ENCODE measurements around the gene SPSB4. TPM values are rescaled to one million over a fixed set of nuclear protein-coding genes. Genes with fewer than 3 reads are reported as not detected.

The SPSB4 gene
- total and polyA plus RNA-seq, 9 of the 15 experiments (the other 6 are each of a cell fraction or from before 2014, with no cell fraction given), result not detected

- Histone ChIP-seq H3K27ac (ENCODE audit: extremely low read depth, low read depth, low read length) (no peak overlapping the region), H3K4me3 (no peak overlapping the region), H3K36me3 (ENCODE audit: control insufficient read depth, insufficient read depth, low read length) (no peaks in the 10 kb centered on the region), H3K27me3 (ENCODE audit: control insufficient read depth in 2 of 2, insufficient read depth in 2 of 2, low read length in 2 of 2) (peaks cover 12 to 41% of the 10 kb centered on the region in 2 experiments; a peak in 3 of 5 replicates), H3K4me2 (ENCODE audit: insufficient read depth, low read length) (no peak overlapping the region), H3K79me2 (ENCODE audit: control insufficient read depth, insufficient read depth, low read length) (no peaks in the 10 kb centered on the region), H3K9me3 (replicated peaks; ENCODE audit: control insufficient read depth, insufficient read depth, low read depth, low read length) (no peaks in the 10 kb centered on the region), H2AFZ (ENCODE audit: low read depth, low read length) (no peak overlapping the region), H4K20me1 (replicated peaks; ENCODE audit: control insufficient read depth, insufficient read depth, low read length) (no peaks in the 10 kb centered on the region), H3K9ac (ENCODE audit: insufficient read depth in 1 of 2, low read depth in 2 of 2, low read length in 2 of 2) (no peak overlapping the region), H3K9me1 (ENCODE audit: control insufficient read depth, insufficient read depth, low read length) (no peaks in the 10 kb centered on the region), H3K4me1 (replicated peaks in 1 of 2; ENCODE audit: control insufficient read depth in 2 of 2, insufficient read depth in 2 of 2, low read length in 2 of 2) (no peaks in the 10 kb centered on the region)
- ChIA-PET POLR2A (interaction anchor here (1.1 kb wide), 1 partner anchor 8 kb away, joined by 3 read pairs; no protein-coding TSS in a partner anchor), CTCF (ENCODE audit: low intra/inter-chr PET ratio) (no interaction called here)
- intact Hi-C loops (cut with micrococcal nuclease) (no loop called here), in situ Hi-C loops (cut with MboI) (no loop called here)
- FAIRE-seq, result no peak
- no peak for DNase-seq (ENCODE audit: extremely low read depth in 1 of 4, low spot score in 3 of 4)
- WGBS (ENCODE audit: insufficient coverage, low coverage, missing lambda C conversion rate), result 2% methylated on average over 9 of the region's 9 CpGs
- ATAC-seq, result no peak
- BruUV-seq (replicated peaks), result no TSS peak
- TF ChIP-seq CBFA2T3 (IDR thresholded peaks at IDR 0.05), result no peak
- TF ChIP-seq BCOR (IDR thresholded peaks at IDR 0.05), result no peak
- no peak for TF ChIP-seq MYNN (IDR thresholded peaks at IDR 0.05)
- TF ChIP-seq MYNN (CRISPR knock-in tag; IDR thresholded peaks at IDR 0.05), result no peak
- no peak for TF ChIP-seq ZFPM2 (CRISPR knock-in tag; IDR thresholded peaks at IDR 0.05)
- no peak for TF ChIP-seq ZNF263 (CRISPR knock-in tag; IDR thresholded peaks at IDR 0.05; ENCODE audit: borderline replicate concordance)
- no peak for TF ChIP-seq USF1 (CRISPR knock-in tag; IDR thresholded peaks at IDR 0.05)
- no peak for TF ChIP-seq FOXJ2 (tag; IDR thresholded peaks at IDR 0.05)
- TF ChIP-seq ZNF282 (CRISPR knock-in tag; IDR thresholded peaks at IDR 0.05), result no peak
- no peak for TF ChIP-seq ELF1 (tag; IDR thresholded peaks at IDR 0.05)
- TF ChIP-seq, protein P1, sequence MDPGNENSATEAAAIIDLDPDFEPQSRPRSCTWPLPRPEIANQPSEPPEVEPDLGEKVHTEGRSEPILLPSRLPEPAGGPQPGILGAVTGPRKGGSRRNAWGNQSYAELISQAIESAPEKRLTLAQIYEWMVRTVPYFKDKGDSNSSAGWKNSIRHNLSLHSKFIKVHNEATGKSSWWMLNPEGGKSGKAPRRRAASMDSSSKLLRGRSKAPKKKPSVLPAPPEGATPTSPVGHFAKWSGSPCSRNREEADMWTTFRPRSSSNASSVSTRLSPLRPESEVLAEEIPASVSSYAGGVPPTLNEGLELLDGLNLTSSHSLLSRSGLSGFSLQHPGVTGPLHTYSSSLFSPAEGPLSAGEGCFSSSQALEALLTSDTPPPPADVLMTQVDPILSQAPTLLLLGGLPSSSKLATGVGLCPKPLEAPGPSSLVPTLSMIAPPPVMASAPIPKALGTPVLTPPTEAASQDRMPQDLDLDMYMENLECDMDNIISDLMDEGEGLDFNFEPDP (CRISPR knock-in tag; IDR thresholded peaks at IDR 0.05), result no peak
- no peak for TF ChIP-seq MGA (IDR thresholded peaks at IDR 0.05)
Observed at GRCh38 chr3:141152130-141152529, 101.0 kb downstream of the SPSB4 start.
